Natural killer cell (primary cell): ENCODE data around the gene HMGN4. TPM values are rescaled to one million over a fixed set of nuclear protein-coding genes. Genes with fewer than 3 reads are reported as not detected.

Experiments used
- ATAC-seq, 3 donors: fragments of 150-1000 bp in 2 of 3; fragments of 200-7000 bp in 1 of 3; cut with Tn5 transposase; 1 replicate in 1 of 3; 2 replicates in 2 of 3; pipeline ENCODE4 v1.10.0; 2021; ENCODE audit warnings: mild to moderate bottlenecking in 2 of 3, moderate library complexity in 2 of 3
- DNase-seq, 2 donors: peaks; one replicate each; pipeline versions ENCODE4 v3.0.0 to v3.0.0-alpha.2; 2013 to 2021; ENCODE audit warnings: mixed read lengths in 1 of 2
- H3K27ac ChIP-seq: one replicate; pipeline ENCODE4 v1.5.1; 2013; ENCODE audit warnings: mild to moderate bottlenecking, low read length
- H3K27me3 ChIP-seq: one replicate; pipeline ENCODE4 v1.6.1; 2013; ENCODE audit warnings: low read length; ENCODE audit not compliant: control insufficient read depth, insufficient read depth
- H3K36me3 ChIP-seq: one replicate; pipeline ENCODE4 v1.6.1; 2013; ENCODE audit warnings: low read length; ENCODE audit not compliant: control insufficient read depth, insufficient read depth
- H3K4me1 ChIP-seq: one replicate; pipeline ENCODE4 v1.6.1; 2013; ENCODE audit warnings: low read length; ENCODE audit not compliant: control insufficient read depth, insufficient read depth
- H3K4me3 ChIP-seq: one replicate; pipeline ENCODE4 v1.5.1; 2013; ENCODE audit warnings: low read length
- H3K9me3 ChIP-seq: one replicate; pipeline ENCODE4 v1.6.1; 2013; ENCODE audit warnings: low read length; ENCODE audit not compliant: control insufficient read depth, insufficient read depth
- H3K27ac Mint-ChIP-seq, 2 donors: one replicate each; pipeline ENCODE4 v1.8.0; 2022; ENCODE audit warnings: mild to moderate bottlenecking in 2 of 2, mixed read lengths in 2 of 2, moderate library complexity in 1 of 2
- H3K27me3 Mint-ChIP-seq, 2 donors: one replicate each; pipeline ENCODE4 v1.8.0; 2022; ENCODE audit warnings: low read depth in 2 of 2, mixed read lengths in 2 of 2
- H3K36me3 Mint-ChIP-seq: one replicate; pipeline ENCODE4 v1.8.0; 2022; ENCODE audit warnings: mixed read lengths
- H3K4me1 Mint-ChIP-seq, 2 donors: one replicate each; pipeline ENCODE4 v1.8.0; 2022; ENCODE audit warnings: mixed read lengths in 2 of 2
- H3K4me3 Mint-ChIP-seq: one replicate; pipeline ENCODE4 v1.8.0; 2022; ENCODE audit warnings: mild to moderate bottlenecking, moderate library complexity, mixed read lengths
- H3K9me3 Mint-ChIP-seq, 2 donors: one replicate each; pipeline ENCODE4 v1.8.0; 2022; ENCODE audit warnings: mixed read lengths in 2 of 2
- CTCF ChIP-seq: fragments of 200-600 bp; IDR thresholded peaks from one replicate; pipeline ENCODE4 v1.8.0; 2022; ENCODE audit warnings: antibody characterized with exemption
- WGBS: methylation state at CpG from one replicate; pipeline ENCODE4 v1.1.7; 2013; ENCODE audit warnings: missing lambda C conversion rate; ENCODE audit not compliant: insufficient coverage; 5-methylcytosine and 5-hydroxymethylcytosine counted together
- intact Hi-C: fragments of 100-400 bp; cut with micrococcal nuclease; formaldehyde crosslinking; loops from one replicate; pipeline ENCODE4 v1.14.2; 2022
- total RNA-seq, 4 donors: library from RNA; stranded (reverse); fragments of 120-200 nt in 1 of 4; gene quantifications; one replicate each; pipeline versions ENCODE4 v1.2.3 to v1.2.4, GENCODE V29; 2013 to 2022

Gene HMGN4
- total RNA-seq, 3 donors from 2014 or later (not counting 1 experiment from before 2014, with no cell fraction given): 55.7 to 80.6 (median 70.3) TPM

GRCh38 chr6:26552205-26552604, 14.0 kb downstream of the HMGN4 start:
- Mint-ChIP-seq H3K9me3 (no peaks in the 10 kb centered on the region), H3K4me3 (no peak overlapping the region), H3K27ac (no peak overlapping the region), H3K36me3 (no peaks in the 10 kb centered on the region), H3K4me1 (peaks cover 24 to 25% of the 10 kb centered on the region in 2 donors), H3K27me3 (no peaks in the 10 kb centered on the region)
- peaks cover 23% of the 10 kb centered on the region for H3K4me1 ChIP-seq
- TF ChIP-seq CTCF: no peak
- no peak overlapping the region for H3K27ac ChIP-seq
- intact Hi-C loops: loop anchor here (5.0 to 10.0 kb wide), 2 partner anchors 230 to 527 kb away; a partner anchor contains a TSS
- no peak overlapping the region for H3K4me3 ChIP-seq
- H3K9me3 ChIP-seq: no peaks in the 10 kb centered on the region
- WGBS: 85% methylated on average over 10 of the region's 10 CpGs
- no peaks in the 10 kb centered on the region for H3K36me3 ChIP-seq
- DNase-seq: no peak
- no peaks in the 10 kb centered on the region for H3K27me3 ChIP-seq
- no peak for ATAC-seq

- no peaks in the 10 kb centered on the region for H3K36me3 Mint-ChIP-seq
- Histone ChIP-seq H3K27me3 (no peaks in the 10 kb centered on the region), H3K9me3 (no peaks in the 10 kb centered on the region), H3K4me1 (peaks cover 23% of the 10 kb centered on the region), H3K36me3 (no peaks in the 10 kb centered on the region), H3K4me3 (peak overlapping the region; percentile 71), H3K27ac (no peak overlapping the region)
- peaks cover 24 to 25% of the 10 kb centered on the region in 2 donors for H3K4me1 Mint-ChIP-seq
- ATAC-seq: no peak
- no peak overlapping the region for H3K4me3 Mint-ChIP-seq
- no peak for TF ChIP-seq CTCF
- DNase-seq: peak in 1 of 2 donors; percentile 3
- H3K27me3 Mint-ChIP-seq: no peaks in the 10 kb centered on the region
- intact Hi-C loops: loop anchor here (1.0 to 10.0 kb wide), 4 partner anchors 15 to 528 kb away; a partner anchor contains a TSS
- no peak overlapping the region for H3K27ac Mint-ChIP-seq
- 39% methylated on average over 11 of the region's 11 CpGs for WGBS
- no peaks in the 10 kb centered on the region for H3K9me3 Mint-ChIP-seq
These were observed 14.5 kb downstream of the HMGN4 start for GRCh38 chr6:26552640-26553188.

GRCh38 chr6:26553264-26553634, 15.1 kb downstream of the HMGN4 start:
- peak overlapping the region; percentile 71 for H3K4me3 ChIP-seq
- no peak overlapping the region for H3K27ac Mint-ChIP-seq
- H3K9me3 ChIP-seq: no peaks in the 10 kb centered on the region
- ATAC-seq (peak; percentile 69 to 83 (median 78)), DNase-seq (peak; percentile 74 to 88)
- no peaks in the 10 kb centered on the region for H3K9me3 Mint-ChIP-seq
- intact Hi-C loops: loop anchor here (1.0 to 10.0 kb wide), 4 partner anchors 16 to 528 kb away; a partner anchor contains a TSS
- no peaks in the 10 kb centered on the region for H3K36me3 ChIP-seq
- no peaks in the 10 kb centered on the region for H3K36me3 Mint-ChIP-seq
- no peak for TF ChIP-seq CTCF
- WGBS: 0% methylated on average over 8 of the region's 13 CpGs
- H3K4me3 Mint-ChIP-seq: no peak overlapping the region
- H3K27me3 ChIP-seq: no peaks in the 10 kb centered on the region
- peaks cover 24 to 25% of the 10 kb centered on the region in 2 donors for H3K4me1 Mint-ChIP-seq
- no peak overlapping the region for H3K27ac ChIP-seq
- peaks cover 23% of the 10 kb centered on the region for H3K4me1 ChIP-seq
- H3K27me3 Mint-ChIP-seq: no peaks in the 10 kb centered on the region
